GM21576 (cell line): Measurements from ENCODE around the gene HOOK1.
A peak's percentile ranks its signal among the peaks of the same experiment; 100 is the strongest.
"Not testable (repeated sequence)": the region's sequence is repeated elsewhere in the genome, so short reads cannot be mapped to it uniquely, and the experiment has no call there.

Experiments
- ATAC-seq: cut with Tn5 transposase; IDR thresholded peaks from one replicate; pipeline ENCODE4 v1.9.1; 2021; ENCODE audit warnings: mild to moderate bottlenecking, moderate library complexity; ENCODE audit not compliant: unreplicated experiment

The HOOK1 gene

GRCh38 chr1:59880735-59881134, 66.0 kb downstream of the HOOK1 start:
- ATAC-seq: no peak

- no peak for ATAC-seq
These were observed 70.5 kb downstream of the HOOK1 start for GRCh38 chr1:59885160-59885832.

GRCh38 chr1:59892841-59893811, 78.4 kb downstream of the HOOK1 start:
- no peak for ATAC-seq

GRCh38 chr1:59897165-59897564, 82.4 kb downstream of the HOOK1 start:
- no peak for ATAC-seq

DNA sequence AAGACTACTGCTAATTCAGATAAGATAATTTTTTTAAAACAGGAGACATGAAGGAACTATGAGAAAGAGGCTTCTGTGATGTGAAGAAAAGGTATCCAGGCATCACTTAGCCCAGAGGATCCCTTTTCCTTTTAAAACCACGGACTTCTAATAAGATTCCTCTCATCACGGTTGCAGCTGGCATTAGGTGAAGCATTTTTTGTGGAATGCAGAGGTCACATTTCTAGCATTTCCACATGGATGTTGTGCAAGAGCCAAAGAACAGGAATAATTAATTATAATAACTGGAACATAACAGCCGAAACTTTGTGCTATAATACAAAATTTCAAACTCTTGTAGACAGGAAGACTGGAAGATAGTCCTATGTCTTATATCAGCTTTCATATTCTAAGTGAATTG, 84.2 kb downstream of the HOOK1 start:
- ATAC-seq: no peak

DNA sequence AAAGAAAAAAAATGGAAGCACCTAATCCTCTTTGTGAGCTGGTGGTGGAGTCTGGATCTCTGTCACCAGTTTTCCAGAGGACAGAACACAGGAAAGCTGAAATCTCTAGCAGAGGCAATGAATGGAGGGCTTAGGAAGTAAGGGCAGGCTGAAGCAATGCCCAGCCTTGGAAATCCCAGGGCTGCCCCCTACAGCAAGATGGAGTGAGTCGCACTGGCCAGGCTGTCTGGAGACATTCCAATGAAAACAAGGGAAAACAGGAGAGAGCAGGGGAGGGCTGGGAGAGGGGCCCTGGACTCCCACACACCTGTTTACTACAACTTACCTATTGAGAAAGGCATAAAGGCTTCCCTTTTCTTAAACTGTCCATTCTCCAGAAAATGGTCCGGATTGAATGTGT, 85.9 kb downstream of the HOOK1 start:
- ATAC-seq: no peak

DNA sequence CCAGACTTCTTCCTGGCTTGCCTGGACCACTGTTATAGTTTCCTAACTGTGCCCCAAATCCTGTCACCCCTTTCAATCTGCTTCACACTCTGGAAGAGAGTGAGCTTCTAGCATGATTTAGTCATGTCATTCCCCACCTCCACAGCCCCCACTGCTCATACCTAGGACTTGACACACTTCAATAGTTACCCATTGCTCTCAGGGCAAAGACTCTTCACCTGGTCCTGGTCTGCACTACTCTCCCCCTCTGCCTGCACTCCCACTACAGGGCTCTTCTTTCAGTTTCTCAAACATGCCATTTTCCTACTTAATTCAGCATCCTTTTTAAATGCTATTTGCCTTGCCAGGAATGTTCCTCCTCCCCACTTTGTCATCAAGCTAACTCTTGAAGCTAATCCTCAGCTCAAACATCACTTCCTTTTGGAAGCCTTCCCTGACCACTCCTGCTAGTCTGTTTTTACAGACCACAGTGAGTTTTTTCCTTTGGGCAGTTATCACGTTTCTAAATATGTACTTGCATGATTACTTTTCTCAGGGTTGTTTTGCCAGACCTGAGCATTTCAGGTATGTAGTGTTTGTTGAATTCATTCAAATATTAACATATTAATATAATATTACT, 87.1 kb downstream of the HOOK1 start:
- no peak for ATAC-seq

DNA sequence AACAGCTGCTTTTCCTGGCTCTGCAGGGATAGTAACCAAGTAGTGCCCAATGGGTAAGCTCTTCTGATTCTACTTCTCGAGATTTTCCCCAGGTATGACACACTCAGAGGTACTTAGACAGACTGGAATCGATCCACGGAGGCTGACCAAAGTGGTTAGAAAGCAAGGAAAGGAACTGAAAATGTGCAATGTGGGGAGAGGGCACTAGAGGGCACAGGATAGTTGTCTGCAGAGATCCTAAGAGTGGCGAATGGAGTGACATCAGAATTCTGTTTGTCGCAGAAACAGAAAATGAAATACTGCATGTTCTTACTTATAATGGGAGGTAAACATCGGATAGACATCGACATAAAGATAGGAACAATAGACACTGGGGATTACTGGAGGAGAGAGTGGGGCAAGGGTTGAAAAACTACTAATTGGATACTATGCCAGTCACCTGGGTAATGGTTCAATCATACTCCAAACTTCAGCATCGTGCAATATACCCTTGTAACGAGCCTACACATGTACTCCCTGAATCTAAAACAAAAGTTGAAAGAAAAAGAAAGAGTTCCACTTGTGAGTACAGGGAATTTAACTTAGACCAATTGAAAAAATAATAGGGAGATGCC, 88.5 kb downstream of the HOOK1 start:
- ATAC-seq: peak; percentile 77

DNA sequence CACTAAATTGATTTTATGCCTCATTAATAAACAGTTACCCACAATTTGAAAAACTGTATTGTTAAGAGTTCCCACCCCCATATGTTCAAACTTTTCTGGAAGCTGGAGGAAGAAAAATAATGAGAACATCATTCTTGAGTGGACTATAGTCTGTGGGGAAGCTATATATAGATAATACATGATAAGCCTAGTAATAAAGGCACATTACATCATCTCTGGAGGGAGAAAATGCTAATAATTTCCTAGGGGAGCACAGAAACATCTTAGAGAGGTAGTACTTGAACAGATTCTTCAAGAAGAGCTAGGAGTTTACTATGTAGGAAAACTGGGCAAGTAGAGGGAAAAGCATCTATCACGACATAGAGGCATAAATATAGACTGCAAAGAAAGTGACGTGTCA, 92.2 kb downstream of the HOOK1 start:
- ATAC-seq: no peak

- no peak for ATAC-seq
These were observed 93.3 kb downstream of the HOOK1 start for GRCh38 chr1:59908084-59908483.

DNA sequence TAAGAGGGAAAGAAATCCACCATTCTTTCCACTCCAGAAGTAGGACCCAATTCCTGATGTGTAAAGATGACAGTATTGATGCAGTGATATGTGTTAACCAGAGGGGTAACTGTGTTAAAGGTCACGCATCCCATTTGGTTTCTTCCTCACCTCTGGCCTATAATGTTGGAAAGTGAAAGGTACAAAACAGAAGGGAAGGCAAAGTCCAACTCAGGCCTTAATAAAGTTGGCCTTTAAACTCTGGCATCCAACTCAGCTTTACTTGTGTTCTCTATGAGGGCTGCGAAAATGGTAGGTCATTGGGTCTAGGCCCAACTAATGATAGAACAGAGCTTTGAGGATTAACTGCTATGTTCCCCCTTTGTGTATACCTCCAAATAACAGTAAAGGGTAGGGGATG, 93.9 kb downstream of the HOOK1 start:
- ATAC-seq: no peak

- not testable (repeated sequence) for ATAC-seq
These were observed 100.1 kb downstream of the HOOK1 start for GRCh38 chr1:59914791-59915286.

GRCh38 chr1:59915516-59915915, 100.8 kb downstream of the HOOK1 start:
- ATAC-seq: no peak

- ATAC-seq: no peak
These were observed 102.5 kb downstream of the HOOK1 start for GRCh38 chr1:59917026-59917784.

DNA sequence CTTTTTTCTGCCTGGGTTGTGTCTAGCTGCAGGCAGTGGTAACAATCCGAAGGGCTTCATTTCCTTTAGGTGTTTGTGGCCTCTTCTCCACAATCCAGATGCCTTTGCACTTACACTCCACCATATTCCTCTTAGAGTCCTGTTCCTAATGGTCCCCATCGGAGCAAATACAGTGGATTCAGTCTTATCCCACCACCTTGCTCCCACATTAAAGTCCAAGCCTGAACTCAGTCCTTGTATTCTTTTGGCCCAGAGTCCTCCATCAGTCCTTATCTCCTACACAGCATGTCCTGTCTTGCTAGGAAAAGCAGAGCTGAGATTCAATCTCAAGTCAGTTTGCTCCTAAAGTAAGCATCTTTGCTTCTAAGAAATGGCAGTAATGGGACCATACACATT, 103.0 kb downstream of the HOOK1 start:
- ATAC-seq: no peak

DNA sequence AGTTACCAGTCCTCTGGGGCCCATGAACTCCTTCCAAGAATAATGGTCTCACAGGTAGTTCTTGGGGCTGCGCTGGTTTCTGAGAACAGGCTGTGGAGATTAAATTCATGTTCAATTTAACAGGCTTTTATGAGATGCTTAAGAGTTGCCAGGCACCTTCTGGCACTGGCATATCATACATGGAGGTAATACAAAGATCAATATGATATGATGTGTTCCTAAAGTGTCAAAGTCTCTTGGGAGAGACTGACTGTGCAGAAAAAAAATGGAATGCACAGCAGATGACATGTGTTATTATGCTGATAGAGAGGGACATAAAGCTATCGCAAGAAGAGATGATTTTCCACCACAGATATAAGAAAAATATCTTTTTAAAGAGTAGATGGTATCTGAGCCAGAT, 105.0 kb downstream of the HOOK1 start:
- no peak for ATAC-seq

DNA sequence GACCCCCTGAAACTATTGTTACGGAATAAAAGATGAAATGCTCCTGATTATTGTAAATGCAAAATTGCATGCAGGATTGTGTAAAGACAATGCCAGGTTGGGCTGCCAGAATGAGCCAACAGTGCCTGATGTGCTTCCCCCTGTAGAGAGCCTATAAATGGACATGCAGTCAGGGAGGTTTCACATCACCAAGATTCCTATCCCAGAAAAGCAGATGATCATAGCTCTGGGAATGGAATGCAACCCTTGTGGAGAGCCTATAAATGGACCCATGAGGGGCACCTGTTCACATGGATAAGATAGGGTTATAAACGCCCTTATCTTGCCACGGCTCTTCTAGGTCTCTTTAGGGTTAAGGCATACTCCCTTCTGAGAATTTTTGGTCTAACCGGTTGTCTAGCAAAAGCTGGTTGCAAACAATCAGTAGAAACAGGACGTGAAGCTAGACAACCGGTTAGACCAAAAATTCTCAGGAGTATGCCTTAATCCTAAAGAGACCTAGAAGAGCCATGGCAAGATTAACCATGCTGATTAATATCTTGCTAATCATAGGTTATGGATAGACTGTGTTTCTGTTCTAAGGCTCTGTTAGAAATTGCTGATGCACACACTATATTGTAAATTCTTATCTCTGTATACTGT, 106.6 kb downstream of the HOOK1 start:
- ATAC-seq: not testable (repeated sequence)

DNA sequence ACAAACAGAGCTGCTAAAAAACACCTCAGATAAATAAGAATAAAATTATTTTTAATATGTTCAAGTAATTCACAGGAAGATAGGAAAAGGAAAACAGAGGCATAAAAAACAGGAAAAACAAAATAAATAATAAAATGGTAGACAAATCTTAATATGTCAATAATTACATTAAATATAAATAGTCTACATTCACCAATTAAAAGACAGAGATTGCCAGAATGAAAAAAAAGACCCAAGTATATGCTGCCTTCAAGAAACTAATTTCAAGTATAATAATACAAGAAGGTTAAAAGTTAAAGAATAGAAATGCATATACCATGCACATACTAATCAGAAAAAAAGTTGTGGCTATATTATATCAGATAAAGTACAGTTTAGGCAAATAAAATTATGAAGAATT, 109.9 kb downstream of the HOOK1 start:
- no peak for ATAC-seq
